ENCODE measurements around the gene TMEM243. TPM values are rescaled to one million over a fixed set of nuclear protein-coding genes. Genes with fewer than 3 reads are reported as not detected.
A peak's percentile ranks its signal among the peaks of the same experiment; 100 is the strongest.

The TMEM243 gene
- total RNA-seq, 1 donor from 2014 or later, result 25.4 TPM

DNA sequence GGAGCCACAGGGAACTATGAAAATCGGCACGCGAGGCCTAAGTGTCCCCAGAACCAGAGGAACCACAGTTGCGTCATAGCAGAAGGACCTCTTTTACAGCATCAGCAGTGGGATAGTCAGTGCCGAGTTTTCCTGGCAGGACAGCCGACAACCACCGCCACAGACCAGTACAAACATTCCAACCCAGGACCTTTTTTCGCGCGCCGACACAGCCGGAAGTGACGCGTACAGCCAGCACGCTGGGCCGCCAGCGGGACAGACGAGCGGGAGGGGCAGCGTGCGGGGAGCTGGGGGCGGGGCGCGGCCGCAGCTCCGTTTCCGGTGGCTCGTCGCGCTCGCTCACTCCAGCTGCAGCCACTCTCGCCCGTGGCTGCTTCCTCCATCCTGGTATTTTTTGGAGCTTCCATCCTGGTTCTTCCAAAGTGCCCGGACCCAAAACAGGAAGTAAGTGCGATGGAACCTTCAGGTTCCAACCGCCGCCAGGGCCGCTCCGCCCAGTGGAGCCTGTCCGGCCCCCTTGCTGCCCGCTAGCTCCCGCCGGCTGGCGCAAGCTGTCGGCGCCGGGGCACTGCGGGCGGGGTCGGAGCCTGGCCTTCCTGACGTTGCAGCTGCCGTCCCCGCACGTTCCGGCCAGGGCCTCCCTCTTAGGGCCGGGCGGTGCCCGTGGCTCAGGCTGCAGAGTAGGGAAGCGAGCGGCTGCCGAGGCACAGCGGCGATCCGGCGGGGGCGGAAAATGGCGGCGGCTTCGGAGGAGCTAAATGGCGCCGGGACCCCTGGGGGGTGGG lies 67.2 kb downstream of the TMEM243 start, which contains the start of gene DMTF1:
TSS of gene DMTF1 (plus strand) at position 342 of the 785 bp plus-strand sequence. CDS start 12,489 bp downstream, outside the sequence.
- H3K27ac Mint-ChIP-seq (ENCODE audit: unreplicated experiment), result peak within 1 kb of the TSS; percentile 99
- peak within 1 kb of the TSS; percentile 99 for H3K4me3 Mint-ChIP-seq (ENCODE audit: unreplicated experiment)
- Histone ChIP-seq H3K36me3 (ENCODE audit: insufficient read depth, low read length) (no peaks in the 10 kb centered on the region), H3K4me3 (ENCODE audit: insufficient read depth, low read depth, low read length) (peak within 1 kb of the TSS; percentile 87), H3K27ac (ENCODE audit: low read depth, low read length) (peak within 1 kb of the TSS; percentile 87), H3K9ac (ENCODE audit: low read length) (peak within 1 kb of the TSS; percentile 99), H4K20me1 (ENCODE audit: insufficient read depth, low read length) (peaks cover 37% of the 10 kb centered on the region), H3K27me3 (ENCODE audit: insufficient read depth, low read length) (no peaks in the 10 kb centered on the region), H3K9me3 (ENCODE audit: insufficient read depth, low read depth, low read length) (no peaks in the 10 kb centered on the region), H2AFZ (ENCODE audit: low read depth, low read length) (peak within 1 kb of the TSS; percentile 93), H3K4me2 (ENCODE audit: low read length) (peak within 1 kb of the TSS; percentile 89), H3K4me1 (ENCODE audit: insufficient read depth, low read length) (peaks cover 17% of the 10 kb centered on the region), H3K79me2 (ENCODE audit: insufficient read depth, low read length) (peaks cover 44% of the 10 kb centered on the region)
- H3K36me3 Mint-ChIP-seq (ENCODE audit: low read depth, unreplicated experiment), result peaks cover 2% of the 10 kb centered on the region
- peak; percentile 91 for DNase-seq (ENCODE audit: low read depth)
- peaks cover 21% of the 10 kb centered on the region for H3K4me1 Mint-ChIP-seq (ENCODE audit: low read depth, unreplicated experiment)
- TF ChIP-seq, protein P1, sequence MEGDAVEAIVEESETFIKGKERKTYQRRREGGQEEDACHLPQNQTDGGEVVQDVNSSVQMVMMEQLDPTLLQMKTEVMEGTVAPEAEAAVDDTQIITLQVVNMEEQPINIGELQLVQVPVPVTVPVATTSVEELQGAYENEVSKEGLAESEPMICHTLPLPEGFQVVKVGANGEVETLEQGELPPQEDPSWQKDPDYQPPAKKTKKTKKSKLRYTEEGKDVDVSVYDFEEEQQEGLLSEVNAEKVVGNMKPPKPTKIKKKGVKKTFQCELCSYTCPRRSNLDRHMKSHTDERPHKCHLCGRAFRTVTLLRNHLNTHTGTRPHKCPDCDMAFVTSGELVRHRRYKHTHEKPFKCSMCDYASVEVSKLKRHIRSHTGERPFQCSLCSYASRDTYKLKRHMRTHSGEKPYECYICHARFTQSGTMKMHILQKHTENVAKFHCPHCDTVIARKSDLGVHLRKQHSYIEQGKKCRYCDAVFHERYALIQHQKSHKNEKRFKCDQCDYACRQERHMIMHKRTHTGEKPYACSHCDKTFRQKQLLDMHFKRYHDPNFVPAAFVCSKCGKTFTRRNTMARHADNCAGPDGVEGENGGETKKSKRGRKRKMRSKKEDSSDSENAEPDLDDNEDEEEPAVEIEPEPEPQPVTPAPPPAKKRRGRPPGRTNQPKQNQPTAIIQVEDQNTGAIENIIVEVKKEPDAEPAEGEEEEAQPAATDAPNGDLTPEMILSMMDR (IDR thresholded peaks at IDR 0.05; ENCODE audit: insufficient read depth, low read depth, low read length), result no peak
- no peaks in the 10 kb centered on the region for H3K9me3 Mint-ChIP-seq (ENCODE audit: unreplicated experiment)
- no peak for FAIRE-seq
- no peaks in the 10 kb centered on the region for H3K27me3 Mint-ChIP-seq (ENCODE audit: low read depth, unreplicated experiment)

DNA sequence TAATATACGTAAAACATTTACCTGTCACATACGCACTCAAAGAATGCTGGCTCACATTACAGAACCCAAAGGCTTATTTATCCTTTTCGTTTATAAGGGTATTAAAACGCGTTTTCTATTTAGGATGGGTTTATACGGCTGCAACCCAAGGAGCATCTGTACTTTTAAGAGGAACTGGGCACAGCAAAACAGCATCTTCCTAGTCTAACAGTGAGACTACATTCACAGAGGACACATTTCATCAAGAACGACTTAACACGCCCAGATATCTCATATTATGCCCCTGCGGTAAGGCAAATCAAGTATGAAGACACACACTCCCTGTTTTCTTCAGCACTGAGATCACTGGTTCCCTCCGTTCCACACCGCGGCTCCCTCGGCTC lies 67.8 kb downstream of the TMEM243 start:
- Histone ChIP-seq H3K36me3 (ENCODE audit: insufficient read depth, low read length) (no peaks in the 10 kb centered on the region), H2AFZ (ENCODE audit: low read depth, low read length) (peak overlapping the region; percentile 93), H3K4me2 (ENCODE audit: low read length) (peak overlapping the region; percentile 89), H3K9me3 (ENCODE audit: insufficient read depth, low read depth, low read length) (no peaks in the 10 kb centered on the region), H4K20me1 (ENCODE audit: insufficient read depth, low read length) (peaks cover 32% of the 10 kb centered on the region), H3K4me1 (ENCODE audit: insufficient read depth, low read length) (peaks cover 12% of the 10 kb centered on the region), H3K79me2 (ENCODE audit: insufficient read depth, low read length) (peaks cover 39% of the 10 kb centered on the region), H3K9ac (ENCODE audit: low read length) (peak overlapping the region; percentile 99), H3K4me3 (ENCODE audit: insufficient read depth, low read depth, low read length) (peak overlapping the region; percentile 87), H3K27me3 (ENCODE audit: insufficient read depth, low read length) (no peaks in the 10 kb centered on the region), H3K27ac (ENCODE audit: low read depth, low read length) (peak overlapping the region; percentile 87)
- H3K27me3 Mint-ChIP-seq (ENCODE audit: low read depth, unreplicated experiment), result no peaks in the 10 kb centered on the region
- FAIRE-seq (peak; percentile 17), DNase-seq (ENCODE audit: low read depth) (no peak)
- H3K36me3 Mint-ChIP-seq (ENCODE audit: low read depth, unreplicated experiment), result peaks cover 2% of the 10 kb centered on the region
- H3K9me3 Mint-ChIP-seq (ENCODE audit: unreplicated experiment), result no peaks in the 10 kb centered on the region
- peak overlapping the region; percentile 99 for H3K4me3 Mint-ChIP-seq (ENCODE audit: unreplicated experiment)
- H3K4me1 Mint-ChIP-seq (ENCODE audit: low read depth, unreplicated experiment), result peaks cover 15% of the 10 kb centered on the region
- H3K27ac Mint-ChIP-seq (ENCODE audit: unreplicated experiment), result peak overlapping the region; percentile 92
- TF ChIP-seq, protein P1 (IDR thresholded peaks at IDR 0.05; ENCODE audit: insufficient read depth, low read depth, low read length), result no peak
- TF ChIP-seq EZH2 (IDR thresholded peaks at IDR 0.05; ENCODE audit: insufficient read depth, low read length), result no peak
